Ramos (cell line): ENCODE measurements around the gene IL36B.

Source experiments
- in situ Hi-C: fragments of 300-500 bp; cut with MboI; formaldehyde crosslinking; loops from one replicate; pipeline ENCODE4 v1.14.3; 2022; ENCODE audit warnings: low sequenced_read_pairs; ENCODE audit not compliant: unreplicated experiment

Gene IL36B

GRCh38 chr2:113076954-113077669, 24.4 kb upstream of the IL36B start:
- in situ Hi-C loops = no loop called here

DNA sequence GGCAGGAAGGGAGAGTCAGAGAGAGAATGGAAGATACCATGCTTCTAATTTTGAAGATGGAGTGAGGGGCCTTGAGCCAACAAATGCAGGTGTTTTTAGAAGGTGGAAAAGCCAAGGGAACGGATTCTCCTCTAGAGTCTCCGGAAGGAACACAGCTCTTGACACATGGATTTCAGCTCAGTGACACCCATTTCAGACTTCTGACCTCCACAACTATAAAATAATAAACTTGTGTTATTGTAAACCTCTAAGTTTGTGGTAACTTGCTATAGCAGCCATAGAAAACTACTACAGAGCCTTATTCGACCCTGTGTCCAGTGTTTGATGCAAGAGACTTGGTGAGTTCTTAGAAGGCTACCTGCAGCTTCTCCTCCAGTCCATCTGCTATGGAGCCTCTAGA, 22.9 kb upstream of the IL36B start:
- in situ Hi-C loops = no loop called here

DNA sequence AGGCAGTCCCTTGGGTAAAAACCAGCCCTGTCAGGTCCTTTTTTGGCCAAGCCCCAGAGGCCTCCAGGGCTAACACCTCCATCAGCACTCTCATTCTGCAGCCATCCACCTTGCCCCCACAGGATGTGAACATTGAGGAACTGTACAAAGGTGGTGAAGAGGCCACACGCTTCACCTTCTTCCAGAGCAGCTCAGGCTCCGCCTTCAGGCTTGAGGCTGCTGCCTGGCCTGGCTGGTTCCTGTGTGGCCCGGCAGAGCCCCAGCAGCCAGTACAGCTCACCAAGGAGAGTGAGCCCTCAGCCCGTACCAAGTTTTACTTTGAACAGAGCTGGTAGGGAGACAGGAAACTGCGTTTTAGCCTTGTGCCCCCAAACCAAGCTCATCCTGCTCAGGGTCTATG, 22.4 kb upstream of the IL36B start:
- in situ Hi-C loops = no loop called here

DNA sequence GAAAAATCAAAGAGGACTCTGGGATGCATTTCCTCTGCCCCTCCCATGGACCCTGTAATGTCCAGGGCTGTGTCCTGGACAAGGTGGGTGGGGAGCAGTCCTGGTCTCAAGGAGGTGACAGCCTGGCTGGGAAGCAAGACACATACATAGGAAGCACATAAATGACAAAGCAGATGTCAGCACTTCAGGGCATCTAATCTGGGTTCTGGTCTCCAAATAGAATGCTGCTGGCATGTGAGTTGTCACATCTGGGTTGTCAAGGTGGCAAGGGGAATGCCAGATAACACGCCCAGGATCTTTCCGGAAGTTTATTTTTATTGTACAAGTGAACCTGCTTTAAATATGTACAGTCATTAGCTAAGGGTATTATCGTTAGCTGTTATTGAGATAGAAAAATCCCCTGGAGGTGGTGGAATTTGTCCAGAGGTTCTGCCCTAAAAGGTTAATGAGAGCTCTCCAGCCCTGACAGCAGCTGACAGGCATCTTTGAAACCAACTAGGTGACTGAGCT, 20.7 kb upstream of the IL36B start:
- in situ Hi-C loops = no loop called here

DNA sequence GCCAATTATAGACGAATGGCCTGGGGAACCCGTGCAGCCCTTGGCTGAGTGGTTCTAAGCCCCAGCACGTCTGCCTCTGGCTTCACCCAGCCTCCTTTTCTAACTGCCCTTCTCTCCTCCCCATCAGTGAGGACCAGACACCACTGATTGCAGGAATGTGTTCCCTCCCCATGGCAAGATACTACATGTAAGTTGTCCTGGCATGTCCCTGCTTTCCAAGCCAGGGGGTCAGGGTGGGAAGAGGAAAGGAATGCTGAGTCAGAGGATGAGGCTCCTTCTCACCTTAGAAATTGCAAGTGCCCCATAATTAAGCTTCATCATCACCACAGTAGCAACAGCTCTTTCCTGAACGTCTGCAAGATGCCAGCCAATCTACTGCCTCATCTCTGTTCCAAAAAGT, 19.9 kb upstream of the IL36B start:
- in situ Hi-C loops = no loop called here

GRCh38 chr2:113070606-113070975, 17.9 kb upstream of the IL36B start:
- in situ Hi-C loops = no loop called here

GRCh38 chr2:113069676-113070605, 17.3 kb upstream of the IL36B start:
- in situ Hi-C loops = no loop called here

DNA sequence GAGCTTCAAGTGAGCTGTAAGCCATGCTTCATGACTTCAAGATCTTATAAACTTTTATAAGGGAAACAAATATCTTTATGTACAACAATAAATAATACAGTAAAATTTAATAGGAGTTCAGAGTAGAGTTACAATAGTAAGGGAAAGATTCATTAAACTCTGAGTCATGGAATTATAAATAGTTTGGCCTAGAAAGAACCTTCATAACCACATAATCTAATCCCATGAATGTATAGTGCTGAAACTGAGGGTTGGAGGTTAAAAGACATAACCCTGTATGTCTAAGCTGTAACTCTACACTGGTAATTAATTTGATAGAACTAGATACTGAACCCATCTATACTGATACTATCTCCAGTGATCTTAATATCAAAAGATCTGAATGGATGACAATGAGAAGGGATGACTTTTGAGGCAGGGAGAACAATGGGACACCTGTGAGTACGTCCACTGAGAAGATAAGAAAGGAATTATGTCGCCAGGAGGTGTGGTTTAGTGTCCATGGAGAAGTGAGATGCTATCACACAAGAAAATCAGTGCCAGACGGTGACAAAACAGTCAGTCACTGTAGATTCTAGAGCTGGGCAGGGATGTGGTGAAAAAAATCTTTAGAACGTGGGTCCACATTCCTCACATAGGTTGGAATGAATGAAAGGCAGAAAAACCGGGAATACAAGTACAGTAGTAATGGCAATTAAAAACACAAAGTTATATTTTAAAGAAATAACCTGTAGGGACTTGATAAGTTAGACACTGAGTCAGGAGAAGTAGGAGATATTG, 16.2 kb upstream of the IL36B start:
- in situ Hi-C loops = no loop called here

GRCh38 chr2:113068249-113068648, 15.6 kb upstream of the IL36B start:
- in situ Hi-C loops = no loop called here

- in situ Hi-C loops = no loop called here
Measured at GRCh38 chr2:113067681-113068080, 15.0 kb upstream of the IL36B start, which contains the start of gene IL1F10. TSS of gene IL1F10 (plus strand) at chr2:113067970. CDS start at chr2:113072739, 4,769 bp downstream.

- in situ Hi-C loops = no loop called here
Measured at GRCh38 chr2:113064898-113065297, 12.2 kb upstream of the IL36B start.

DNA sequence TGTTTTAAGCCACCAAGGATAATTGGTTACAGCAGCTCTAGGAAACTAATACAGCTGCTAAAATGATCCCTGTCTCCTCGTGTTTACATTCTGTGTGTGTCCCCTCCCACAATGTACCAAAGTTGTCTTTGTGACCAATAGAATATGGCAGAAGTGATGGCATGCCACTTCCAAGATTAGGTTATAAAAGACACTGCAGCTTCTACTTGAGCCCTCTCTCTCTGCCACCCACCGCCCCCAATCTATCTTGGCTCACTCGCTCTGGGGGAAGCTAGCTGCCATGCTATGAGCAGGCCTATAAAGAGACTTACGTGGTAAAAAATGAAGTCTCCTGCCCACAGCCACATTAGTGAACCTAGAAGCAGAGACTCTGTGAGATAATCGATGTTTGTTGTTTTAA, 11.6 kb upstream of the IL36B start:
- in situ Hi-C loops = no loop called here

DNA sequence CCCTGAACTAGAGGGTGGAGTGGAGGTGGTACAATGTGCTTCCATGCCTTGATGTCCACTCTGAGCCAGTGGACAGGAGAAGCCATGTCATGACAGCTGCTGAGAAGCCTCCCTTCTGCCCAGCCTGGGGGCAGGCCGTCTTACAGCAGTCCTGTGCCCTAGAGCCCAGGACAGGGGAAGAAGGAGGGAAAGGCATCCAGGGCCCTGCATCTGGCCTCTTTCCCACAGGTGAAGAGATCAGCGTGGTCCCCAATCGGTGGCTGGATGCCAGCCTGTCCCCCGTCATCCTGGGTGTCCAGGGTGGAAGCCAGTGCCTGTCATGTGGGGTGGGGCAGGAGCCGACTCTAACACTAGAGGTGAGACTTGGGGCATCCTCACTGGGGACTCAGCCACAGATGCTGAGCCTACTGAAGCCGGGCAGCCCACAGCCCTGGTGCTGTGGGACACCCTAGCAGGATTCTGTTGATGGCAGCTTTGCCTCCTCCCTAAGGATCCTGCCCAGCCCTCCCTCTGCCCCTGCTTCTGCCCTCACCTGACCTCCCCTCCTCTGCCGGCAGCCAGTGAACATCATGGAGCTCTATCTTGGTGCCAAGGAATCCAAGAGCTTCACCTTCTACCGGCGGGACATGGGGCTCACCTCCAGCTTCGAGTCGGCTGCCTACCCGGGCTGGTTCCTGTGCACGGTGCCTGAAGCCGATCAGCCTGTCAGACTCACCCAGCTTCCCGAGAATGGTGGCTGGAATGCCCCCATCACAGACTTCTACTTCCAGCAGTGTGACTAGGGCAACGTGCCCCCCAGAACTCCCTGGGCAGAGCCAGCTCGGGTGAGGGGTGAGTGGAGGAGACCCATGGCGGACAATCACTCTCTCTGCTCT, 9.5 kb upstream of the IL36B start:
- in situ Hi-C loops = no loop called here

- in situ Hi-C loops = no loop called here
Measured at GRCh38 chr2:113061241-113061640, 8.6 kb upstream of the IL36B start.

GRCh38 chr2:113060796-113061195, 8.1 kb upstream of the IL36B start:
- in situ Hi-C loops = no loop called here

DNA sequence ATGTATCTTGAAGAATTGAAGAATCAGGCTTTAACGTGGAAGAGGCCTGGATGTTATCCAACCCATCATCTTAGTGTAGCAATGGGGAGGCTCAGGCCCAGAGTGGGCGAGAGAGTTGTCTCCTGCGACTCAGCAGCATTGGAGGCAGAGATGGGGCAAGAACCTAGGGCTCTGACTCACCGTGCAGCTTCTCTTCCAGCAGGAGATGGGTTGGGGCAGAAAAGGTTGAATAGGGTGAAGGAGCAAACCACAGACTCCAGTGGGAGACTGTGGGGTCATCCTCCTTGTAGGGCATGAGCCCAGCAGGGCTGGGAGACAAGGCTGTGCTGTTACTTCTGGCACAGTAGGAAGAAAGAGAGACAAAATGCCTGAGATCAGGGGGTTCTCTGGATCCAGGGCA, 7.7 kb upstream of the IL36B start:
- in situ Hi-C loops = no loop called here

GRCh38 chr2:113058998-113059960, 6.6 kb upstream of the IL36B start, which contains the start of gene IL36RN:
TSS of gene IL36RN (plus strand) at chr2:113059198. CDS start at chr2:113059439, 241 bp downstream.
- in situ Hi-C loops = no loop called here

DNA sequence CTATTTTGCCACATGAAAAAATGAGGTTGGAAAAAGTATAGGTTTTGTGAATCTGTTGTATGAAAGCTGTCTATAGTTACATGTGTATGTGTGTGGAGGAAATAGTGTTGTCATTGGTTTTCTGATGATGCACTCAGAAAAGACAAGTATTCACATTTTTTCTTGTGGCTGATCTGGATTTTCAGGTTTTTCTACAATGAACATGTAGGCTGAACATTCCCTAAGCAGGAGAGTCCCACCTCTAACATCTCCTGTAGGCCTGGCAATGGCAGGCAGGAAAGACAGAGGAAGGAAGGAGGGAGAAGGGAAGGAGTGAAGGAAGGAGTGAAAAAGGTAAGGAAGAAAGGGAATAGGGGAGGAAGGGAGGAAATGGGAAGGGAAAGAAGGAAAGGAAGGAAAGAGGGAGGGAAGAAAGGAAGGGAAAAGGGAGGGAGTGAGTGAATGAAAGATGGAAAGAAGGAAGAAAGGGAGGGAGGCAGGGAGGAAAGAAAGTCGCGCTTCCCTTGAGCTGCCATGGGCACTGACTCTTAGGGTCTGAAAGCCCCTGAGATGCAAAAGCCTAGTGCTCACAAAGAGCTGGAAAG, 5.8 kb upstream of the IL36B start:
- in situ Hi-C loops = no loop called here
